NCI-H2081 (cell line): Measurements from ENCODE around the gene PAK5.

ENCODE experiments used
- DNase-seq, 2 experiments: peaks; one replicate each; lab custom pipeline; 2025; lab: John Stamatoyannopoulos, UW

The PAK5 gene

GRCh38 chr20:9838378-9839295 is at the start of gene PAK5:
Gene PAK5, minus strand, starts transcription at chr20:9839076. Its CDS starts 194,748 bp downstream, at chr20:9644328.
- DNase-seq: peak; percentile 94 to 96

GRCh38 chr20:9887706-9888105 is 48.8 kb upstream of the PAK5 start:
- DNase-seq: no peak

- no peak for DNase-seq
These were observed 47.4 kb upstream of the PAK5 start for GRCh38 chr20:9886227-9886626.

GRCh38 chr20:9884666-9885065 is 45.8 kb upstream of the PAK5 start:
- no peak for DNase-seq

- DNase-seq: peak in 1 of 2 experiments; percentile 10
These were observed 45.2 kb upstream of the PAK5 start for GRCh38 chr20:9884061-9884460.

- DNase-seq: no peak
These were observed 39.1 kb upstream of the PAK5 start for GRCh38 chr20:9877932-9878495.

GRCh38 chr20:9867196-9867980 is 28.5 kb upstream of the PAK5 start:
- no peak for DNase-seq

GRCh38 chr20:9852566-9852965 is 13.7 kb upstream of the PAK5 start:
- DNase-seq: no peak

GRCh38 chr20:9839626-9840025 is 750 bp upstream of the PAK5 start:
- DNase-seq: no peak

GRCh38 chr20:9838035-9838377 is 870 bp downstream of the PAK5 start:
- DNase-seq: peak in 1 of 2 experiments; percentile 74

- DNase-seq: peak in 1 of 2 experiments; percentile 64
These were observed 1.2 kb downstream of the PAK5 start for GRCh38 chr20:9837634-9838033.

- DNase-seq: no peak
These were observed 3.6 kb downstream of the PAK5 start for GRCh38 chr20:9835302-9835701.

GRCh38 chr20:9831032-9831431 is 7.8 kb downstream of the PAK5 start:
- no peak for DNase-seq

- DNase-seq: no peak
These were observed 9.0 kb downstream of the PAK5 start for GRCh38 chr20:9829835-9830234.

- DNase-seq: no peak
These were observed 21.2 kb downstream of the PAK5 start for GRCh38 chr20:9817654-9818053.

- no peak for DNase-seq
These were observed 23.2 kb downstream of the PAK5 start for GRCh38 chr20:9815632-9816031.

- DNase-seq: no peak
These were observed 28.1 kb downstream of the PAK5 start for GRCh38 chr20:9810738-9811137.

GRCh38 chr20:9809271-9809670 is 29.6 kb downstream of the PAK5 start:
- no peak for DNase-seq

- DNase-seq: no peak
These were observed 30.7 kb downstream of the PAK5 start for GRCh38 chr20:9808166-9808565.

GRCh38 chr20:9807136-9807535 is 31.7 kb downstream of the PAK5 start:
- DNase-seq: no peak

- no peak for DNase-seq
These were observed 38.5 kb downstream of the PAK5 start for GRCh38 chr20:9800421-9800820.

- DNase-seq: no peak
These were observed 44.0 kb downstream of the PAK5 start for GRCh38 chr20:9794831-9795230.

- DNase-seq: no peak
These were observed 46.2 kb downstream of the PAK5 start for GRCh38 chr20:9792674-9793073.
